HG03575 (cell line): ENCODE data around the gene ADGRL1.

ENCODE experiments used
- ATAC-seq: cut with Tn5 transposase; IDR thresholded peaks from one replicate; pipeline ENCODE4 v1.9.1; 2021; ENCODE audit not compliant: unreplicated experiment, insufficient number of reproducible peaks, low FRiP score; ENCODE audit errors: extremely low read depth

Gene ADGRL1

GRCh38 chr19:14166999-14167575 lies 38.9 kb downstream of the ADGRL1 start:
- ATAC-seq = no peak

DNA sequence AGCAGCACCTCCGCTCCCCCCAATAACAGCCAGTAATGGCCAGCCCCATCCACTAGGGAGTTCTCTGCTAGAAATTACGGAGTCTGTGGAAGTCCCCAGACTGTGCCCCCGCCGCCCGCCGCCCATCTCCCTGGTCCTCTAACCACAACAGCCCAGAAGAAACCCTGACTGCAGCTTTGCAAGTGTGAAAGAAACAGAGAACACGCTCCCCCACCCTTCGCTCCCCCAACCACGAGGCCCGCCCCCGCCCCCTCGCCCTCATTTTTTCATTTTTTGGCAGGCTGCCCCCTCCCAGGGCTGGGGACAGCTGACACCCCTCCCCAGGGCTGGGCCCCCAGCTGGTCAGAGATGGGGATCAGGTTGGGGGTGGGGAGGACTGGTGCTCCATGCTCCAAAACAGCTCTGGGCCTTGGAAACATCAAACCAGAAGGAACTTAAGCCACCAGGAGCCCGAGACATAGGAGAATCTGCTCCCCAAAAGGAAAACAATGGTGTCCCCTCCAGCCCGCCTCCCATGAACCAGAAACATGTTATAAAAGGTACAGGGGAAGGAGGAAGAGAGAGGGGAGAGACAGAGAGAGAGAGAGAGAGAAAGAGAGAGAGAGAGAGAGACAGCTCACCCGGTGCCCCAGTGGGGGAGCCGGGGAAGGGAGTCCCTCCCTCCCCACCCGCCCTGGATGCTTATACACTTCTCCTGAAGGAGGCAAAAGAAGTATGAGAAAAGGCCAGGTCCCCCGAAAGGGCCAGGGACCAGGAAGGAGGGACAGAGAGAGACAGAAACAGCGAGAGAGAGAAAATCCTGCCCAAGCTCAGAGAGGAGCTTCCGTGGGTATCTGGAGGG lies 39.8 kb downstream of the ADGRL1 start:
- ATAC-seq = no peak

DNA sequence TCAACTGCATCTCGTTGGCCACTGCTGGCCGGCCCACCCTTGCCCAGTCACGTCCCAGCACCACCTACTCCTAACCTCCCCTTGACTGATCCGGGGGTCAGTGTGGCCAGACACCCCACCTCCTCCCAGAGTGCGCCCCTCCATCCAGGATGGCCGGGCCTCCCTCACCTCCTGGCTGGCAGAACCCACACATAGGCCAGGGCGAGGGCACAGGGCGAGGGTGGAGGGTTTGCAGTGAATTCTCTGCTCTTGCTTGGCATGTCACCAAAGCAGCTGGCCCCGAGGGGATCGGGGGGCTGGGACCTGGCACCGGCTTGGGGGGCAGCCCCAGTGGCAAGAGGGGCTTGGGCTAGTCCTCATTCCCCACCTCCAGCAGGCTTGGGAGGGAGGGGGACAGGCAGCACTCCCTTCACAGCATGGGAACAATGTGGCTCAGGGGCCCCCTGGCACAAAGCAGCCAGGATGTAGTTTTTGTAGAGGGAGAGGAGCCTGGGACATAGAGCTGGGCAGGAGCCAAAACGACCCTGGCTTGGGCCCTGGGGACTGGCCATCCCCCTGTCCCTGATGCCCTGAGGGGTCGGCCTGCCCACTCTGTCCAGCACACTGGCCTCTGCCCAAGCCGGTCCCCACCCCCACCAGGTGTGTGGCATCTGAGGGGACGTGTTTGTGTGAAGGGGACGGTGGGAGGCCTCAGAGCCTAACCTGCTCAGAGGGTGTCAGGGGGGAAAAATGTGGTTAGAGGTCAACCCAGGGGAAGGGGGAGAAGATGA lies 41.1 kb downstream of the ADGRL1 start:
- no peak for ATAC-seq

- ATAC-seq = no peak
Measured at GRCh38 chr19:14164082-14164481, 41.9 kb downstream of the ADGRL1 start.

- no peak for ATAC-seq
Measured at GRCh38 chr19:14162871-14163297, 43.1 kb downstream of the ADGRL1 start.

GRCh38 chr19:14161305-14161704 lies 44.7 kb downstream of the ADGRL1 start:
- no peak for ATAC-seq

- no peak for ATAC-seq
Measured at GRCh38 chr19:14160017-14160703, 45.8 kb downstream of the ADGRL1 start.

DNA sequence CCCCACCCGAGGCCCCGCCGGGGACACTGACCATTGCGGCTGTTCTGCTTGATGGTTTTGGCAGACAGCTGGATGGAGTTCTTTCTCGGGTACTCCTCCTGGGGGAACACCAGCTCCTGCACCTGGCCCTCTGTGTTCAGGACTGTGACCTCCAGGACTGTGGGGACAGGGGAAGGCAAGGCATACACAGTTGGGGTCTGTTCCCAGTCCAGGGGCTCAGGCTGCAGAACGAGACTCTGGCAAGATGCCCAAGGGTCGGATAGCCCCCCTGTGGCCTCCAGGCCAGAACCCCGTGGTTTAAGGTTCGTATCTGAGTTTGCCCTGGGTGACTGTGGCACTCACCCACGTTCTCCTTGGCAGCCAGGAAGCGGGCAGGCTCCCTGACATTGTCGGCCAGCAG lies 46.9 kb downstream of the ADGRL1 start:
- no peak for ATAC-seq

GRCh38 chr19:14158276-14159023 lies 47.5 kb downstream of the ADGRL1 start:
- ATAC-seq = no peak

DNA sequence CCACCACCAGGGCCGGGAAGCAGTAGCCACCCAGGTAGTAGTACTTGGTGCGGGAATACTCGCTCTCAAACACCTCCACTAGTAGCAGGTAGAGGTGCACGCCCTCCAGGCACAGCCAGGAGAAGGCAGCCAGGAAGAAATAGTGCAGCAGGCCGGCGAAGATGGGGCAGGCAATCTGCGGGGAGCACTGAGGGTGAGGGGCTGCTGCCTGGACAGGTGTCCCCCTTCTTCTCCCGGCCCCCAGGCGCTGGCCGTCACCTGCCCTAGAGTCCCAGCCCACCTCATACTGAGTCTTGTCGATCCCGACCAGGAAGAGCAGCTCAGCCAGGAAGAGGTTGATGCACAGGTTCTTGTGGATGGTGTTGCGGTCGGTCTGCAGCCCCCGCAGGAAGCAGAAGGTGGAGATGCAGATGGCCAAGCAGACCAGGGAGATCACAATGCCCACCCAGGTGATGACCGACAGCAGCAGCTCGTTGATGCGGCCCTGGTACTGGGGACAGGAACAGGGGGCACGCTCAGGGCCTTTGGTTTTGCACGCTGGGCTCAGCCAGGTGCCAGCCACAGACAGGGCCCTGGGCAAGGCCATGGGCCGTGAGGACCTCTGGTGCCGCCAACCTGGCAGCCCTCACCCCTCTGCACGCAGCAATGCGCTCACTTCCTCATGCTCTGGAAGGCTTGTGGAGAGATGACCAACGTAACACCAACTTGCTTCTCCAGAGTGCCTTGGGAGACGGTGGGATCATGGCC lies 48.8 kb downstream of the ADGRL1 start:
- ATAC-seq = no peak

GRCh38 chr19:14156122-14156521 lies 49.8 kb downstream of the ADGRL1 start:
- no peak for ATAC-seq

DNA sequence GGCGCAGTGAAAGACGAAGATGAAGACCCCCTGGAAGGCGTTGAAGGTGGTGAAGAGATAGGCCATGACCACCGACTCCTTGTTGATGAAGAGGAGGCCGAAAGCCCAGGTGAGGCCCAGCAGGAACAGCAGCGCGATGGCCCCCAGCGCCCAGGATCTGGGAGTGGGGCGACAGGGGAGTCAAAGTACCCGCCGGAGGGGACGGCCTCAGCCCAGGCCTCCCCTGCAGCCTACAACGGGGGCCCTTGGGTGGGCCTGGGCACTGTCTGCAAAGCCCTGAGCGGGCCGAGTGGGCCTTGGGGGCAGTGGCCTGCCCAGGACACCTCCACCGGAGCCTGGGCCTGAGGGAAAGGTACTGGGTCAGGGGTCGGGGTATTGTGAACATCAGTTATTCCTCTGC lies 50.6 kb downstream of the ADGRL1 start:
- ATAC-seq = no peak

- ATAC-seq = no peak
Measured at GRCh38 chr19:14152713-14153112, 53.3 kb downstream of the ADGRL1 start.

DNA sequence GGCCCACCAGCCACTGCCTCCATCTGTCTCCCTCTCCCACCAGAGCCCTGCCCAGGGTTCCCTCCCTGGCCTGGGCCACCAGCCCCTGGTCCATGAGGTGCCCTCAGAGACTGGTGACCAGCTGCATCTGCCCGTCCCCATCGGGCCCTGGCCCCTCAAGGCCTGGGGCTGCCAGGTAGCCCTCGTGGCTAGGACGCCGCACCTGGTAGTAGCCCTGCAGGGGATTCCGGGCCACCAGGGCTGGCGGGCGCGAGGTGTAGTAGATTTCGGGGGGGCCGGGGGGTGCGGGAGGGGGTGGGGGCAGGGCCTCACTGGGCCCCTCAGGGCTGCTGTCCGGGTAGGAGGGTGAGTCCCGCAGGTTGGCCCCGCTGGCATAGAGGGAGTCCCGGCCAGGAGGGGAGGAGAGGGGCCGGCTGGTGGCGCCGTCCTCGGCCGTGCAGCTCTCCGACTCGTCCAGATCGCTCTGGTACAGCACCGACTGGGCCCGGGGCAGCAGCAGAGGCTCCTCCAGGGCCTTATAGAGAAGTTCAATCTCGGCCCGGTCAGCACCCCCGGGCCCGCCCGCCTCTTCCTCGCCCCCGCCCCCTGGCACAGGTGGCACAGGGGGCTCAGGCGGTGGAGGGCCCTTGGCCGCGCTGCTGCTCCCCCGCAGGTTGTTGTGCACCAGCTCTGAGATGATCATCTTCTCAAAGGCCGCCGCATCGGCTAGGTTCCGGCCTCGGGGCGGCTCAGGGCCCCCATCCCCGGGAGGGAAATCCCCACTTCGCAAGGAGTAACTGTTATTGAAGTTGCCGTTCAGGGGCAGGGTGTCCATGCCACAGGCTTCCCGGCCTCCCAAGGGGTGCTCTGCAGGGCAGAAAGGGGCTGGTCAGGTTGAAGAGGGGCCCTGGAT lies 55.0 kb downstream of the ADGRL1 start:
- no peak for ATAC-seq

GRCh38 chr19:14150041-14150769 lies 55.8 kb downstream of the ADGRL1 start:
- no peak for ATAC-seq

DNA sequence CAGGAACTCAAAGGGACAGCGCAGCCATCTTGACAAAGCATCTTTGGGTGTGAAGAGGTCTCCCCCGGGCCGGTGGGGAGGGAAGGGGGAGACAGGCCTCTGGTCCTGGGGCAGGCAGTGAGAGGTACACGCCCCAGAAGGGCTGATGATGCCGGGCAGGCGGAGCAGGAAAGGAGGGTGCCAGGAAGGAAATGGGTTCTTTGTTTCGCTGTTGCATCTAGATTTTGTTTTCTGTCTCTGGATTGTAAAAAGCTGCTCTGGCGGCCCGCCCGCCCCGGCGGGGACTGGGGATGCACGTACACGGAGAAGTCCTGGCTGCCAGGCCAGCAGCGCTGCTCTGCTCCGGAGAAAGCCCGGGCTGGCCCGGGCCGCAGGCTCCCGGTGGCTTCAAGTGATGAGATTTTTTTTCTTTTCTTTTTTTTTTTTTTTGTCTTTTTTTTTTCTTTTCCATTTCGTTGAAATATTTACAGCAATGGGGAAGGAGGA lies 56.4 kb downstream of the ADGRL1 start:
- ATAC-seq = no peak
